Type B pancreatic cell (in vitro differentiated cells): ENCODE measurements around the gene DYNLRB1. TPM values are rescaled to one million over a fixed set of nuclear protein-coding genes. Genes with fewer than 3 reads are reported as not detected.

Experiments
- DNase-seq: peaks from one replicate; pipeline ENCODE4 v3.0.0; 2021; ENCODE audit warnings: mixed read lengths; ENCODE audit not compliant: unreplicated experiment; ENCODE audit errors: extremely low spot score
- H3K27ac Mint-ChIP-seq: 2 replicates; pipeline ENCODE4 v1.8.0; 2021; ENCODE audit warnings: mild to moderate bottlenecking, mixed read lengths
- H3K27me3 Mint-ChIP-seq: 2 replicates; pipeline ENCODE4 v1.8.0; 2021; ENCODE audit warnings: mixed read lengths
- H3K36me3 Mint-ChIP-seq: 2 replicates; pipeline ENCODE4 v1.8.0; 2021; ENCODE audit warnings: mixed read lengths
- H3K4me1 Mint-ChIP-seq: one replicate; pipeline ENCODE4 v1.8.0; 2021; ENCODE audit warnings: mixed read lengths; ENCODE audit not compliant: unreplicated experiment
- H3K4me3 Mint-ChIP-seq: 2 replicates; pipeline ENCODE4 v1.8.0; 2021; ENCODE audit warnings: mild to moderate bottlenecking, mixed read lengths
- H3K9me3 Mint-ChIP-seq: 2 replicates; pipeline ENCODE4 v1.8.0; 2021; ENCODE audit warnings: mixed read lengths
- total RNA-seq: library from RNA; stranded (reverse); gene quantifications from 2 replicates; pipeline ENCODE4 v1.2.1, GENCODE V29; 2021; ENCODE audit warnings: low replicate concordance
- TF ChIP-seq, protein P1 (sequence below): fragments of 200-600 bp; sonication (generic); conservative IDR thresholded peaks from 2 replicates; pipeline ENCODE4 v1.5.0; 2021; ENCODE audit warnings: antibody characterized with exemption, mild to moderate bottlenecking

DYNLRB1 gene
- total RNA-seq, 1 donor from 2014 or later = 164 TPM

DNA sequence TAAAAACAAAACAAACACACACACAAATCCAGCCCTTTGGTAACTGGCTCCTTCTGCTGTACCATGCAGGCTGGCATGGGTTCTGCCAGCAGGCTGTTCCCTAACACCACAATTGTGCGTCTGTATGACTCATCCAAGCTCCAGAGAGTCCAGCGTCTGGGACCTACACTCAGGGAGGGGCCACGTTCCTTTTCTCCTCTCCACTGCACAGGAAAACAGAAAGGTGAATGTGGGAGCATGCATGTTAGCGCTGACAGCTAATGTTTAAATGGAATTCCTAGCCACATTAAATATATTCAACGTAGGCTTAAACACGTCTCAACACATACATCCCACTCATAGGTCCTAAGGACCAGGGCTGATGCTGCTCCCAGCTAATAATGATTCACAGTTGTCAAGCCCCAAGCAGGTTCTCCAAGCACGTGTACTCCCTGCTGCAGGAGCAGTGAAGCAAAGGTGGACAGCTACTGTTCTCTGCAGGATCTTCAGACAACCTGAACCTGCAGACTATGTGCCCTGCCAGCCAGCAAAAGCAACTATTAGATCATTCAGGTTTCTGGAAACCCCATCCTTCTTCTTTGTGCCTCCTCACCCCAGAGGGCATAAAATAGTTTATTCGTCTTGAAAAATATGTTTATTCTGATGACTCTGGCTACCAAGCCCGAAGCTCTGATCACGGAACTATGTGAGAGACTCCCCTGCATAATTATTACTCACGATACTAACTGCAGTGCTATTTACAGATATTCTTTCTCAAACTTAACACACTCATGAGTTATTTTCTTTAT is 63.2 kb downstream of the DYNLRB1 start:
- Mint-ChIP-seq H3K9me3 (no peaks in the 10 kb centered on the region), H3K27me3 (no peaks in the 10 kb centered on the region), H3K4me1 (peaks cover 28% of the 10 kb centered on the region), H3K4me3 (peak overlapping the region; percentile 66), H3K36me3 (peaks cover 27% of the 10 kb centered on the region), H3K27ac (peak overlapping the region; percentile 89)
- TF ChIP-seq, protein P1, sequence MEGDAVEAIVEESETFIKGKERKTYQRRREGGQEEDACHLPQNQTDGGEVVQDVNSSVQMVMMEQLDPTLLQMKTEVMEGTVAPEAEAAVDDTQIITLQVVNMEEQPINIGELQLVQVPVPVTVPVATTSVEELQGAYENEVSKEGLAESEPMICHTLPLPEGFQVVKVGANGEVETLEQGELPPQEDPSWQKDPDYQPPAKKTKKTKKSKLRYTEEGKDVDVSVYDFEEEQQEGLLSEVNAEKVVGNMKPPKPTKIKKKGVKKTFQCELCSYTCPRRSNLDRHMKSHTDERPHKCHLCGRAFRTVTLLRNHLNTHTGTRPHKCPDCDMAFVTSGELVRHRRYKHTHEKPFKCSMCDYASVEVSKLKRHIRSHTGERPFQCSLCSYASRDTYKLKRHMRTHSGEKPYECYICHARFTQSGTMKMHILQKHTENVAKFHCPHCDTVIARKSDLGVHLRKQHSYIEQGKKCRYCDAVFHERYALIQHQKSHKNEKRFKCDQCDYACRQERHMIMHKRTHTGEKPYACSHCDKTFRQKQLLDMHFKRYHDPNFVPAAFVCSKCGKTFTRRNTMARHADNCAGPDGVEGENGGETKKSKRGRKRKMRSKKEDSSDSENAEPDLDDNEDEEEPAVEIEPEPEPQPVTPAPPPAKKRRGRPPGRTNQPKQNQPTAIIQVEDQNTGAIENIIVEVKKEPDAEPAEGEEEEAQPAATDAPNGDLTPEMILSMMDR = no peak
- no peak for DNase-seq

DNA sequence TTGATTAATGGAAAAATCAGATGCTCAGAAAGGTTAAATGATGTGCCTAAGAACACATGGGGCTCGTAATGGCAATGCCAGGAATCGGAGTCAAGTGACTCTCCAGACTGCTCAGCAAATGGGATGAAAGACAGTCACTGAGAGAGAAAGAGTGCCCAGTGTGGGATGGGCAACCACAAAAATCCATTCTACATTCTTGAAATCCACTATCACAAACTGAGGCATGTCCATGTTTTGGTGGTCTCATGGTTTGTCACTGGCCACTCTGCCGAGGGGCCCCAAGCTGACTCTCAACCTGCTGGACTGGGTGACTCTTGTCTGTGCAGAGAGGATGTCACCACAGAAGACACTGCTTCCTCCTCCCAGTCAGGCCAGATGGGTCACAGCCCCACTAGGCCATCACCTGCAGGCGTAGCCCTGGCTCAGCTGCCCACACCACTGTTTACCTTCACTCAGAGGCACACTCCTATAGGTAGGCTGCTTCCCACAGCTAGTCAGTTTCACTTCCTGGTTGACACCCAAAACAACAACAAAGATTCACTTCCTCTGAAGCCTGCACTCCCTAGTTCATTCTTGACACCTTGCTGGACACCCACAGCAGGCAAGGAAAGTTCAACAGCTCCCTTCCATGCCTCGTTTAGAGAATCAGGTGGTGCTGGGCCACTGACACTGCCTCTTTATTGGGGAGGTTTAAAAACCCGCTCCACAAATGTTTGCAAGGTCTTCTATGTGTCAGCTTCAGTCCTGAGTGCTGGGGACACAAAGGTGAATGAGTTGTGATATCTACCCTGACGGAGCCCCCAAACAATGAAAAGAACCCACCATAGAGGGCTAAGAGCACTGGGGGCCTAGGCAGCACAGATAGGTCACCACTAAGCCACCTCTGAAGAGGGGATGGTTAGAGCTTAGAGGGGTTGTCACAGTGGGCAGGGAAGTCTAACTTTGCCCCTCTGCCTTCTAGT is 64.0 kb downstream of the DYNLRB1 start:
- peak overlapping the region; percentile 89 for H3K27ac Mint-ChIP-seq
- no peaks in the 10 kb centered on the region for H3K9me3 Mint-ChIP-seq
- H3K4me1 Mint-ChIP-seq = peaks cover 28% of the 10 kb centered on the region
- H3K36me3 Mint-ChIP-seq = peaks cover 21% of the 10 kb centered on the region
- no peak for DNase-seq
- TF ChIP-seq, protein P1 = no peak
- H3K4me3 Mint-ChIP-seq = no peak overlapping the region
- no peaks in the 10 kb centered on the region for H3K27me3 Mint-ChIP-seq

DNA sequence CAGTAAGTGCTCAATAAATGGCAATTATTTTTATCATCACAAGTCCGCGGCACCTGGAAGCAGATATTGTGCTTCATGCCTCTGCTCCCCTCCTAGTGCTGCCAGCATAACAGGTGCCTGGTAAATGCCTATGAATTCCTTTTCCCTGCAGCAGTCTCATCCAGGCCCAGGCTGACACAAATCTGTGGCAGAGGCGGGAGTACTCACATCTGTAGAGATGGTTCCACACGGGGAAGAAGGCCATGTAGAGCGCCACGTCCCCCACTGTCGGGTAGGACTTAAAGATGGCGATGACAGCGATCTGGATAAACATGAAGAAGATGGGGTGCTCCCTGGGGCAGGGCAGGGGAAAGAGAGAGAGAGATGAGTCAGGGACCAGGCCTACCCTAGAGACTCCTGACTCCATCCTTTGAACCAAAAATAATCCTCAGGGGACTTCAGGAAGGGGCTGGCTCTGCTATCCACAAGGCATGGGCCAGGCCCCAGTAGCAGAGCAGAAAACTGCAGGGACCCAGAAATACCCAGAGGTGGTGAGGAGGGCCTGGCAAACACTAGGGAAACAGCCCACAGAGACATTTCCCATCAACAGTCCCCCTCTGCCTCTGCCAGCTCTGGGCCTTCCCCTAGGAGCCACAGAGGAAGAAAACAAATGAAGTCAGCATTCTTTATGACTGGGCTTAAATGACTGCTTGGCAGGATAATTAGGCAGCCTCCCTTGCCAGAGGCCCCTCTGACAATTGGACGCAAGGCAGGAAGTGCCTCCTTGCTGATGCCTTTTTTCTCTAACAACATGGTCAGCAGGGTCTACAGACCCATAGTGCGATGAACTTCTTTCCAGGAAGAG is 65.3 kb downstream of the DYNLRB1 start:
- DNase-seq = no peak
- Mint-ChIP-seq H3K36me3 (peaks cover 16% of the 10 kb centered on the region), H3K27me3 (no peaks in the 10 kb centered on the region), H3K27ac (peak overlapping the region; percentile 84), H3K9me3 (no peaks in the 10 kb centered on the region), H3K4me3 (no peak overlapping the region), H3K4me1 (peaks cover 28% of the 10 kb centered on the region)
- TF ChIP-seq, protein P1 = no peak

DNA sequence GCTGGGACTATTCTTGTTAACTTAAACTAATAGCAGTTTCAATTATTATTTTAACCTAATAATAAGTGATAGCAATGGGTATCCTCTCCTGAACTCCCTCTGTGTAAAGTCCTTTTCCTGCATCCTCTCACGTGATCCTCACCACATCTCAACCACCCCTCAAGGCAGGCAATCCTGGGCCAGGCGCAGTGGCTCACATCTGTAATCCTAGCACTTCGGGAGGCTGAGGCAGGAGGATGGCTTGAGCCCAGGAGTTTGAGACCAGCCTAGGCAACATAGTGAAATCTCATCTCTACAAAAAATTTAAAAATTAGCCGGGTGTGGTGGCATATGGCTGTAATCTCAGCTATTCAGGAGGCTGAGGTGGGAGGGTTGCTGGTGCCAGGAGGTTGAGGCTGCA is 66.0 kb downstream of the DYNLRB1 start:
- TF ChIP-seq, protein P1 = no peak
- no peaks in the 10 kb centered on the region for H3K27me3 Mint-ChIP-seq
- no peaks in the 10 kb centered on the region for H3K9me3 Mint-ChIP-seq
- no peak overlapping the region for H3K4me3 Mint-ChIP-seq
- DNase-seq = no peak
- H3K4me1 Mint-ChIP-seq = peaks cover 28% of the 10 kb centered on the region
- H3K36me3 Mint-ChIP-seq = peaks cover 17% of the 10 kb centered on the region
- peak overlapping the region; percentile 84 for H3K27ac Mint-ChIP-seq

DNA sequence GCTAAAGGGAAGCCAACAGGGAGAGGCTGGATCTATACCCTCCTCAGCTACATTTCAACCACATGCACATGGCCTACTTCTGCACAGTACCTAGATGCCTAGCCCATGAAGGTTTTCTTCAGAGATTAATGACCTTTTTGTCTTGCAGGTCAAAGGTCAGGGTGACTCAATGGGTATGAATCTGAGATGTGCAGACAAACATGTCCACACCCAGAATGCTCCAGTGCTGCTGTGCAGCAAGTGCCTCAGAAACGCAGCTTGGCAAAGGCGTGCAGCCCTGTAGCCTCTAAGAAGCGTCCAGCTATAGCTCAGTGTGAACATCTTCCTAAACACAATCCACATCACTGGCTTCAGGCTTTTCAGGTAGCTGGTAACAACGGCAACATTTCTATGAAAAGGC is 66.7 kb downstream of the DYNLRB1 start:
- TF ChIP-seq, protein P1 = no peak
- Mint-ChIP-seq H3K4me1 (peaks cover 28% of the 10 kb centered on the region), H3K4me3 (no peak overlapping the region), H3K27ac (peak overlapping the region; percentile 84), H3K36me3 (peaks cover 23% of the 10 kb centered on the region), H3K9me3 (no peaks in the 10 kb centered on the region), H3K27me3 (no peaks in the 10 kb centered on the region)
- no peak for DNase-seq
